SIG-M5 (cell line): ENCODE measurements around the gene ADARB2.

Experiments used
- DNase-seq: peaks from one replicate; lab custom pipeline; 2025; lab: John Stamatoyannopoulos, UW

ADARB2 gene

DNA sequence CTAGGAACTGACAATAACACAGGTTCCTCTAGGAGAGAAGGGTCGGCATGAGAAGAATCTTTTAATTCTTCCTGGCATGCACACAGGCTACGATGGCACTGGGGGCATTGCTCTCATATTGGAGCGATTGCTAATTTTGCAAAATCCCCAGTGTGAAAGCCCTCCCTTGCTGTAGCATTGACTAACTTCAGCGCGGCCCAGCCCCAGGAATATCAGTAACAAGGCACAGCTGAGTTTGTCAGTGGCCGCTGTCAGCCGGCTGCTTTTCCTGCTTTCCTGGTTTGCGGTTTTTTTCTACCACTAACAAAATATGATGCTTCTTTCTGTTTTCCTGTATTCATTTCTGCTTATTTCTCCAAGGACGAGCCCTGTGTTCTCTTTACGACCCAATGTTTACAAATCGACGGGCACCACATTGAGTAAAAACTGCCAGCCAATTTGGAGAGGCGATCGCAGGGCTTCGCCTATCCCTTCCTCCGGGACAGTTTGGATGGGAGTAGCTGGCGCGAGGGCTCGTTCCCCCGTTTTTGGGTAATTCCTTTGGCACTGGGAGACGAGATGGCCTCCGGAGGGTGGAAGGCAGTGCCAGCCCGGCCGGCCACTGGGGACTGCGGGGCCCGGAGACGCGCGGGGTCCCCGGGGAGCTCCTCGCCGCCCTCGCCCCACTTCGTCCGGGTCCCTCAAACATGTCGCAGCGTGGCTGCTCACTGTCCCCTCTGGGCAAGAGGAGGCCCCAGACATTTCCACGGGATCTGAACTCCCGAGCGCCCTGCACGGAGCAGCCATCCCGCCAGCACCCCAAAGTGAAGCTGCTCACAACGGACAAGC is 967 bp downstream of the ADARB2 start:
- DNase-seq, result no peak

DNA sequence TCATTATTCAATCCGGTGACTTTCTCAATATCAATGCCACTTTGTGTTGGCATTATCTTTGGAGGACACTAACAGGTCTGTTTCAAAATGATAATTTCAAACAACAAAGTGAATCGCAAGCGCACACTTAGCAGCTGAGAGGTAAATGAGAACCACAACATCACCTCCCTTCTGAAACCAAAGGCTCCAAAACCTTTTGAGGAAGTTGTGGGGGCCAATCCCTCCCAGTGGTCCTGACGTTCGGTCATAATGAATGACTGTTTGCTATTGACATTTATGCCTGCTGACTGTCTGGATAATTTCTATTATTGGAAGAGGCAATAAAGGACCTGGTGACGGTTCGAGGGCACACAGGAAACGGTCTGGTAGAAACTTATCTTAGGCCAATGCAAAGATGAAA is 1.8 kb downstream of the ADARB2 start:
- DNase-seq, result no peak

DNA sequence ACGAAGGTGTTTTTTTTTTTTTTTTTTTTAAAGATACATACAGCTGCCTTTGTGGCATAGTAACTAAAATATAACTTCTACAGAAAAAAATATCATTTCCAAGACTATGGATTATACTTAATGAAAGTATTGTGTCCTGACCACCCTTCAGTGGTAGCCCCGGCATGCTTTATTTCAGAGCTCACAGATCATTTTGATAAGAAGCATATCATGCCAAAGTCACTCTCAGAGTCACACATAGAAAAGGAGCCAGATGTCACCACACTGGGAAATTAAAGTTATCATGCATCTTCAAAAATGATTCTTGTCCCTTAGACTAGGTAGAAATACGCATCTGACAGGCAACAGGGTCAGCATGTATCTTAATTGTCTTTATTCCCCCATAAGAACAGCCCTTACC is 3.0 kb downstream of the ADARB2 start:
- no peak for DNase-seq

DNA sequence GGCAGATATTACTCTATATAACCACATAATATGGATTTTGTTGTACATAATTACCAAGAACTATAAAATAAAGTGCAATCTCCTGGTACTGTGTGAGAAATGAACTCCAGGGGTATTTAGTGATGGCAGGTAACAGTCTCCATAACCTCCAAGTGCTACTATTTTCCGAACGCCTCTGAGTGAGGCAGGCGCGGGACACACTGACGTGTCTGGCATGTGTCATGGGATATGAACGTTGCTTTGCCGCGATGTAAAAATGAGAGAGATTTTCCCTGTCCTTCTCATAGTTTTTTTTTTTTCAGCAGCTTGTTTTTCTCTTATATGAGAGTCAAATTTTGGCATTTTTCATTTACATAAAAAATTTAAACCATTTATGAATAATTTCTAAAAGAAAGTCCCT is 3.6 kb downstream of the ADARB2 start:
- DNase-seq, result no peak

DNA sequence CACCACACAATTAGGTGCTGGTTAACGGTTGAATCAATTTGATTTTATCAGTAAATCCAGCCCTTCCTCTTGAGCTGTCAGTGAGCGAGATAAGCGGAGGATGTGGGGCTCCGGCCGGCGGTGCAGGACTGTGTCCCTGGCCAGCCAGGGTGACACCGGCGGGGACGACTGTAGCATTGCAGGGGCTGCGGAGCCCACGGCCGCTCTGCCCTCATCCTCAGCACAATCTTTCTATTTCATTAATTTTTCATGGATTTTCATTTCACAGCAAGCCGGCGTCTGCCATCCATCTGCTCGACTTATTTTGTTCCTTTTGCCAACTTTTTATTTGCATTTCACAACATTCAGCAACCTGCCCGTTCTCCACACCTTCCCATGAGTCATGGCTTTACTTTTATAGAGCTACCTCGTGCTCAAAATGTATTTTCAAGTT is 4.7 kb downstream of the ADARB2 start:
- no peak for DNase-seq

DNA sequence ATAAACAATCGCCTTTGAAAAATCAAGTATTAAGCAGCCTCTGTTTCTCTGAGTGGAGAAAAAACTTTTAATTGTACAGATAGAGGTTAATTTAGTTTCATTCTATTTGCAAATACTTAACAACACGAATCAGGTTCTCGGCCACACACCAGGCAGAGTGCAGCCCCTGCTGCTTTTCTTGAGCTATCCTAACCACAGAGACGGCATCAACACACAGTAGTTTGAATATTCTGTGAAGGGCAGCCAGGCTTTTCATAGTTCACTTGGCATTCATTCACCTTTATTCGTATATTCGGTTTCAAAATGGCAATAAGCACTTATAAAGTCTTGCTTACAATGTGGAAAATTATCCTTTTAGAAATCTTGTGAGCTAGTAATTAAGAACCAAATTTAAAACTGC is 5.7 kb downstream of the ADARB2 start:
- DNase-seq, result no peak

DNA sequence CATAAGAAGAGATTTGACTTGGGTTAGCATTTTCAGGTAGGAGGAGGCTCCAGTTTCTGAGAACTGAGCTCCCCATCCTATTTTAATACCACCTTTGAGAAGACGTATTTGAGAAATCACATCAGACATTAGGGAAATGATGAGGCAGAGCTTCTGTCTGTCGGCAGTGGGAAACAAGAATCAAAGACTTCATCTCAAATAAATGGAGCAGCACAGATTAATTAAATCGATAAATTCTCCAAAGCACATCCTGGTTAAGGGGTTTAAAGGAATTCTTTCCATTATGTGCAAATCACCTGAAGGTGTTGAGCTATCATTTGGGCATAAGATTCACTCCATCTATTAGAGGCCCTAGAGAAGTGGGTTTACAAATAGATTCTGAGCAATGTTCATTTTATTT is 7.6 kb downstream of the ADARB2 start:
- no peak for DNase-seq

DNA sequence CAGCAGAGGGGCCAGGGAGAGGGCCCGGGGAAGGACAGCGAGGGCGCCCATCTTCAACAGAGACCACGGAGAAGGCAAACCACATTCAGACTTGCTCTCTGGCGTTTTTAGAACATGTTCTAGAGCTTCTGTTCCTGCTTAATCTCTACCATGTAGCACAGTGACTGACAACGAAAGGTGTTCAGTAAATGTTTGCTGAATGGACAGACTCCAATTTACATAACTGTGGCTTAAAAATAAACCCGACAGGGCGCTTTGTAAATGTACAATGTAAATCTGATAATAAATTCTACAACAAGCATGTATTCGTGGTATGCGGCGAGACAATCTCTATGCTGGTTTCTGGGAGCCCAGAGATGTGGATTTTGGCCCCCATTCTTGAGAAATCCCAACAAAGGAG is 10.5 kb downstream of the ADARB2 start:
- DNase-seq, result no peak

DNA sequence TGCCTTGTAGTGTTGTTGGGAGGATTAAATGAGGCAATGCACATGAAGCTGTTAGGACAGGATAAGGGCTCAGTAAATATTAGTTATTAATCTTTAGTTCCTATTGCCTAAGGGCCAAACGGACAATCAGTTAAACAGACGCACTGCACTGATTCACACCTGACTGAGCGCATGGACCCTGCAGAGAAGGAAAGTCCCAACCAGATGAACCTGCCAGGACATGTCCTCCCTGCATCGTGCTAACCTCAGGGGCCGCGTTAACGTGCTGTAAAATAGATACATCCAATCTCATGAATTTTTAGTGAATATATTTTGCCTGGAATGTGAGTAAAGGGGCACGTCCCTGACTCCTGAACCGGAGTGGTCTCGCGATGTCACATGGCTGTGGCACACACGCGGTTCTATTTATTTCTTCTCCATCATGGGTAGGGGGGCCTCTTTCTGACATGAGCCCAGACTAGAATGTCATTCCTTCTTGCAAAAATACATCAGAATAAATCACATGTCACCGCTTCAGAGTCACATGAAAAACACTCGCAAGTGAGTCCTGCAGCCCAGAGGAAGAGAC is 12.3 kb downstream of the ADARB2 start:
- no peak for DNase-seq

DNA sequence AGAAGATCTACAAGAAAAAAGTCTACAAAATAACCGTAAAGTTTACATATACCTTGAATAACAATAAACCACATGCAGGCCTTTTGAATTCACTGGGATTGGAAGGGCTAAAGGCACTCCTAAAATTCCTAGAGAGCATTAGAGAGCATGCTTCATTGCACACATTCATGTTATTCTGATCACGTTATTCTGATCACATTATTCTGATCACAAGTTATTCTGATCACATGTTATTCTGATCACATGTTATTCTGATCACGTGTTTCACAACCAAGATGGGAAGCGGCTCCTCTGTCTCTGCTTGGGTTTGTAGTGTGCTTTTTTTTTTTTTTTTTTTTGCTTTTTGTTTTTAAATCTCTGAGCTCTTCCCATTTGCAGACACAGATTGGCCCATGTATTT is 20.5 kb downstream of the ADARB2 start:
- DNase-seq, result no peak

DNA sequence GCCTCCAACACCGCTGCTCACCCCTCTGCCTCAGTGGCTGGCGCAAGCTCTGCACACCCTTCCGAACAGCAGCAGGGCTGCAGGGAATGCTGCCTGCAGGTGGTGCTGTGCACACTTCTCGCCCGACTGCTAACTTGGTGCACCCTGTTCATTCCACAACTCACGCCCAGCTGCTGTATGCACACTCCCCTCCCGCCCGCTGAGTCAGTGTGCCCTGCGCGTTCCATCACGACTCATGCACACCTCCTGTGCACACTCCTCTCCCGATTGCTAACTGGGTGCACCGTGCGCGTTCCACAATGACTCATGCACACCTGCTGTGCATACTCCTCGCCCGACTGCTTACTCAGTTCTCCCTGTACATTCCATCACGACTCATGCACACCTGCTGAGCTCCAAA is 21.5 kb downstream of the ADARB2 start:
- no peak for DNase-seq

DNA sequence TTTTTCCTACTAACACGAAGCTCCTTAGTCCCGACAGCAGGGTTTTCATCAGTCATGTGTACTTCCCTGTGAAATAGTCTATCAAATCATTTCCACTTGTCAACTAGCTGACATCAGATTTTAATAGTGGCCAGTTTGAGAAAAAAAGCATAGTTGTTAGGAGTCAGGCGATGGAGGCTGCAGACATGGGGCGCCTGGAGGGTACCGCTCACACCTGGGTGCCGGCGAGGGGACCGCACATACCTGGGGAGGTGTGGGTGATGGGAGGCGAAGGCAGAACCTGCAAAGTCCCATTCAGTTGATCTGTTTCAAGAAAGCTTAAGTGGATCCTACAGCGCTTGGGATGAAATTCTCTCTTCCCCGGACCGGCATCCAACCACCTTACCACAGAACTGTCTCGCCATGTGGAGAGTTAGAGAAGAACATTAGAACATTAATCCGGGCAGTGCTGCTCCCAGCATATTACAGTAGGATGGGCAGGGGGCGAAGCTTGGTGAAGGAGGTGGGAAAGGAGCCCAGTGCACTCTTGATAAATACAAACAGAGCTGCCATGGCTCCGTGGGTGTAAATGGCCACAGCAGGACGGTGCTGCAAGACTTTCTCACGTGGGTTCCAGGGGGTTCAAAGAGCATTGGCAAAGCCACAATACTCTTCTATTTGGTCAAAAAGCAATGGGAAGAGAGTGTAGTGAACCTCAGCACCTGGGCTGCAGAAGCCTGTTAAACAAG is 24.2 kb downstream of the ADARB2 start:
- no peak for DNase-seq

DNA sequence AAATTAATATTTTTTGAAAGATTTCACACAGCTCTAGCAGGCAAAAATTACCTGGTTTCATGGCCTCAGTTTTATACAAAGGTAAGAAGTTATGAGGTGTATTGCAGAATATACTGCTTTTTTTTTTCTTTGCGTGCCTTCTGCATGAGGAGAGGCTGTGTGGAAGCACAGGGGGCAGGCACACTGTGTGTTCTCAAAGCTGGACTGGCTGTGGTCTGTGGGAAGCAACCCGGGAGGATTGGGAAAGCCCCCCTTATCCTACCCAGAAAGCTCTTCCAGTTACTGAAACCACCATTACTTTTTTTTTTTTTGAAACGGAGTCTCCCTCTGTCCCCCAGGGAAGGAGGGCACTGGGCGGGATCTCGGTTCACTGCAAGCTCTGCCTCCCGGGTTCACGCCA is 25.0 kb downstream of the ADARB2 start:
- DNase-seq, result no peak

DNA sequence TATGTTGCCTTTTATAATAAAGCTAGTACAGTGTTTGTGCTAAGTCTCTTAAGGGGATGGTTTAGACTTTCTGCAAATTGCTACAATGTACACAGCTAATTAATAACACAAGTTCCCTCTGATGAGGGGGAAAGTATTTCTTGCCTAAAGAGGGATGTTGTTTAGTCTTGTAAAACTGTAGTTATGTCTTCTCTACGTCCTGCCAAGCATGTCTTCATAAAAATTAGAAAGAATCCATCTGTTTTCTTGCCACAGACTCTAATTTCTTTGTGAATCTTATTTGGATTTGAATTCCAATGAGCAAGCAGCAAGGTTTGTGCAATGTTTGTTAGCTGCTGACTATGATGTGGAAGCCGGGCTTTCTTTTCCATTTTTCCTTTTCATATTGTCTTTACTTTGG is 28.2 kb downstream of the ADARB2 start:
- no peak for DNase-seq

DNA sequence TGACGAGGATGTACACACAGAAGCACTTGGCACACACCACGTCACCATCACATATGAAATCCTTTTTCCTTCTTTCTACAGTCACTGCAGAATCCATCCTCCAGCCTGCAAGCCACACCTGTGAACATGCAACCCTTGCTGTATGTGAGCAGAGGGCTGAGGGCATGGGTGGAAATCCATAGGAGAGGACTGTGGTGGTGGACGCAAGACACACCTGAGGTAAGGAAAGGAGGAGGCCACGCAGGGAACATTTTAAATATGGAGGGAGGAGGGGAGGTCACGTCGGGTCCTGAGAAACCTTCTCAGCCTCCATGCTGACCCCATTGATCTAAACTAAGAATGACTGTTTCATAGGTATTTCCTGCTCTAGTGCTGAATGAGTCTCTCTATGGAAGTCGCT is 28.6 kb downstream of the ADARB2 start:
- DNase-seq, result no peak

DNA sequence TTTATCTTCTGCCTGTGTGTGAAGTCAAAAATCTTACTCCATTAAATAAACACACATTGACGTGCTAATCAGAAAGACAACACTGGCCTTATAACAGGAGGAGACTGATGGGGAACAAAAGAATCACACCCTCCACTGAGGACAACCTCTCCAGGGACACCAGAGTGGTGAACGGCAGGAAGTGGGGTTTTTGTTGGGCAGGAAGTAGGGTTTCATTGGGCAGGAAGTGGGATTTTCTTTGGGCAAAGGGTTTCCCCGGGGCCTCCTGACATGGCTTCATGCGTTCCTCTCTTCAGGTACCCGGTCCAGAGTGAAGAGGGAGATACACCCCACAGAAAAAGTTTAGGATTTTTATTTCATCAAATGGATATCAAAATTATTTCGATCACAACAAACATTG is 30.6 kb downstream of the ADARB2 start:
- no peak for DNase-seq

DNA sequence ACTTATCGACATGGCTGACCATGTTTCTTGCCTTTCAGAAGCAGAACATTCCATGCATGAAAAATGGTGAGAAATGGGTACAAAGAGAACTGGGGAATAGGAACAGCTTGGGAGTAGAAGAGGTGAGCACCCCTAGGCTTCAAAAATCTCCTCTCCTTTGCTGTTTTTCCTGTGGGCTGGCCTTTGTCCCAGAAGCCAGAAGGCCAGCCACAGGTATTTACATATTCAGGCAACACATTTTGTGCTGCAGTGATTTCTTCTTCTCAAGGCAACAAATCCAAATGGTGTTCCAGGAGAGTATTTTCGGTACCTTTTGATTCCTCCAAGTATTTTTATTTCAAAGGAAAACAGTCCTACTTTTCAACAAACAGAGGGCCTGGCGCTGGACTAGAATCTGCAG is 31.1 kb downstream of the ADARB2 start:
- no peak for DNase-seq

DNA sequence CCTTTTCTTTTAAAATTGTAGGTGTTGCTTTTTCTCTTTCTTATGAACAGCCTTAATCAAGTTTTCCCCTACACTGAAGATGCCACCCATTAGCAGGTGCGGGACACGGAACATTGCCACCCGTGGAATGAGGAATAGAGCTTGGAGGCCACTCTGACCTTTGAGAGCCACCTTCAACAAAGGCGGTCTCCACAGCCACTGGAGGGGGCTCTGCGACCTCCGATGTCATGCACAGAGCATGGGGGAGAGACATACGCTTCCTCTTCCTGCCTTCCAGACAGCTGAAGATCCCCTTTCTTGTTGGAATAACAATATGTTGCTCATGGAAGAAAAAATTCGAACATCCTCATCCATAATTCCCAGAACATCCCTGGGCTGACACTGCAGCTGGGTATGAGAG is 39.1 kb downstream of the ADARB2 start:
- DNase-seq, result no peak

DNA sequence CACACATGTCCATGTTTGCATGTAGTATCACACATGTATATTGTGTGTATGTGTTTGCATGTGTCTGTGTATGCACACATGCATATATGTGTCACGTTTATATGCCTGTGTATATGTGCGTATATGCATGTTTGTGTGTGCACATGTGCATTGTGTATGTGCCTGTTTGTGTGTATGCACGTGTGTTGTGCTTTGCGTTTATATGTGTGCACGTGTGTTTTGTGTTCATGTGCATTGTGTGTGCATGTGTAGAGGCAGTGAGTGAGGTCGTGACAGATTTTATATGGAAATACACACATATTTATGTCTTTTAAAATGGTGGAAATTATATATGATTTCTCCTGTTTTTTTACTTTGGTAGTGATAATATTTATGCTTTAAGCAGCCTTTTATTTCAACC is 41.2 kb downstream of the ADARB2 start:
- DNase-seq, result no peak

DNA sequence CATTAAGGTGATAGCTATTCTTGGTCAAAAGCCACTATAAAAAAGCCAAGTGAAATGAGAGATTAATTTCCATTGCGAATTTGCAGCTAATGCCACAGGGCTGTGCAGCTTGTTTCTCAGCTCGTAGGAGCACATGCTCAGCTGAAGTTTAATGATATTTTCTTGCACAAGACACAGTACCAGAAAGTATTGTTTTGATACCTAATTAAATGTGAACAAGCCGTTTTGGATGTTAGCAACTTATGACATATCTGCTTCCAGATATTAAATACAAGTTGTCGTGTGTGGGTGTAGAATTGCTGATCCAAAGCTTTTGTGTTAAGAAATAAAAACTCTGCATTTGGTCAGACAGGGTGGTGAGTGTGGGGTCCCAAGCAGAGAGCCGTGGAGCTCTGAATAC is 47.2 kb downstream of the ADARB2 start:
- no peak for DNase-seq

DNA sequence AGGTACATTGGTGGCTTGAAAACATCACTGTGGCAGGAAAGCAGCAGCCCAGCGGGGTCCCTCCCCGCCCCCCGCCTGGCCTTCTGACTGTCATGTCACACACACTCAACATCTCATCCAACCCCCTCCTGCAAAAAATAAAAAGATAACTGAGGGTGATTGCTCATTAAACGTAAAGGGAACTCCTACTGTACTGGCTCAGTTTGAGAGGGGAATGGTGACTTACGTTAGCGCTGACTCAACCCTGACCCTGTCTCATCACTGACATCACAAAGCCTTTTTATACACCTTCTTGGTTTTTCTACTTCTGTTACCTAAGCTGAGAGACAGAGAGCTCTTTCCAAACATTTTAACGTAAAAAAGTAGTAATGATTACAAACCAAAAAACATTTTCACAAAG is 48.8 kb downstream of the ADARB2 start:
- no peak for DNase-seq

DNA sequence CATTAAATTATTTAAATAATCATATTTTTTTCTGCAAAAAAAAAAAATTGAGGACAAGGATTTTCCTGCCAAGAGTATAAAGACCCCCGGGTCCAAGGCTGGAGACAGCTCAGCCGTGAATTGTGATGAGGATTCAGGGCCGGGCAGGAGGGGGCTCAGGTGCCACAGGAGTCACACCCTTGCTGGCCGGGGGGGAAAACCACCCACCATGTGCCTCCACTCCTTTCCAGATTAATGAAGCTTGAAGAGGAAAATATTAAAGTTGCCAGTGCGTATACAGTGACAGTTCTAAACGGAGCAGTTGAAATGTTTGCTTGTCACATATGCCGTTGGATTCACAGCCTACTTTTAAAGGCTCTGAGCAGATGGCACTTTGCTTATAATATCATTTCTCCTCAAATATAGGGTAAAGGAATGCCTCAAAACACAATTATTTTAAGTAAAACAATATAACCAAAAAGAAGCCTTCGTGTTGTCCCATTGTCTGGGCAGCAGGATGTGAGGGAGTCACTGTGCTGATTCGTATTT is 49.6 kb downstream of the ADARB2 start:
- DNase-seq, result no peak

DNA sequence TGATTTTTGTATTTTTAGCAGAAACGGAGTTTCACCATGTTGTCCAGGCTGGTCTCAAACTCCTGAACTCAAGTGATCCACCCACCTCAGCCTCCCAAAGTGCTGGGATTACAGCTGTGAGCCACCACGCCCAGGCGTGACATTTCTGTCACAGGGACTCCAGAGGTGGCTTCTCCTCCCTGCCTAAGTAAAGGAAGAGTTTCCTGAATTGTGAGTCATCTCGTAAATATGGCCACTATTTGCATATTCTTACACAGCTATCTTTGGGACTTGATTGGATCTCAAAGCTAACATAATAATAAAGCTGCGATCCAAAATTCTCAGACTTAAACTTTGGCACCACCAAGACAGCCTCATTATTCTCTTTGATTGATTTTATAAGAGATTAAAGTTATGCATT is 50.1 kb downstream of the ADARB2 start:
- no peak for DNase-seq
